Measurements from ENCODE around the gene ERC2. TPM values are rescaled to one million over a fixed set of nuclear protein-coding genes. Genes with fewer than 3 reads are reported as not detected.
A peak's percentile ranks its signal among the peaks of the same experiment; 100 is the strongest.

The ERC2 gene
- total and polyA plus RNA-seq, 2 donors (not counting 1 experiment from before 2014, with no cell fraction given): 0.14 to 0.17 TPM

DNA sequence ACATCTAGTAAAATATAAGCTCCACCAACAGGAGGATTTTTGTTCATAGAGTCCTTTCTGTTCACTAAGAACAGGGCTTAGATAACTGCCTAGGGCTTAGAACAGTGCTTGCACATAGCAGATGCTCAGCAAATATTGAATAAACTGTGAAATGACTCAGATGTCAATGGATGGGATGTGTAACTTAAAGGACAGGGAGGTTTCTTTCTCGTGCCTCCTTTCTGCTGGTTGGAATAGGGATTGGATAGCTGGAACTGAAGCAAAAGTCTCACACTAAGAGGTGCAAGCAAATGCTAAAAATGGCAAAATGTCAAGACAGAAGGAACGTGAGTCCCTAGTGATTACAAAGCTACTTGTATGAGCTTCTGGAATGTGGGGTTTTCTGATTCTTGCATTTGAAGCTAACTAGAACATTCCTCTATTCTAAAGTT is 588.4 kb downstream of the ERC2 start:
- Histone ChIP-seq H3K36me3 (ENCODE audit: control insufficient read depth, insufficient read depth, low read length) (no peaks in the 10 kb centered on the region), H3K4me2 (ENCODE audit: extremely low read depth, insufficient read depth, low read length) (peak overlapping the region; percentile 3), H4K20me1 (ENCODE audit: control insufficient read depth, extremely low read depth, insufficient read depth, low read length) (no peaks in the 10 kb centered on the region), H3K4me1 (ENCODE audit: control insufficient read depth, extremely low read depth, insufficient read depth, low read length) (peaks cover 5% of the 10 kb centered on the region), H3K9ac (ENCODE audit: insufficient read depth, low read length) (no peak overlapping the region), H3K4me3 (replicated peaks in 1 of 4; ENCODE audit: control extremely low read depth in 1 of 4, insufficient read depth in 1 of 4, low read depth in 3 of 4, low read length in 4 of 4) (no peak overlapping the region), H3K27me3 (ENCODE audit: control insufficient read depth, insufficient read depth, low read length) (no peaks in the 10 kb centered on the region), H3K9me3 (ENCODE audit: control insufficient read depth, insufficient read depth, low read depth, low read length) (no peaks in the 10 kb centered on the region), H2AFZ (ENCODE audit: low read length) (no peak overlapping the region), H3K27ac (ENCODE audit: insufficient read depth, low read length) (no peak overlapping the region), H3K79me2 (ENCODE audit: control insufficient read depth, insufficient read depth, low read length) (no peaks in the 10 kb centered on the region)
- peak; percentile 36 to 40 for DNase-seq (ENCODE audit: low read depth in 2 of 2)
- TF ChIP-seq EZH2 (IDR thresholded peaks at IDR 0.05; ENCODE audit: low read length, missing control alignments): no peak
- TF ChIP-seq, protein P1, sequence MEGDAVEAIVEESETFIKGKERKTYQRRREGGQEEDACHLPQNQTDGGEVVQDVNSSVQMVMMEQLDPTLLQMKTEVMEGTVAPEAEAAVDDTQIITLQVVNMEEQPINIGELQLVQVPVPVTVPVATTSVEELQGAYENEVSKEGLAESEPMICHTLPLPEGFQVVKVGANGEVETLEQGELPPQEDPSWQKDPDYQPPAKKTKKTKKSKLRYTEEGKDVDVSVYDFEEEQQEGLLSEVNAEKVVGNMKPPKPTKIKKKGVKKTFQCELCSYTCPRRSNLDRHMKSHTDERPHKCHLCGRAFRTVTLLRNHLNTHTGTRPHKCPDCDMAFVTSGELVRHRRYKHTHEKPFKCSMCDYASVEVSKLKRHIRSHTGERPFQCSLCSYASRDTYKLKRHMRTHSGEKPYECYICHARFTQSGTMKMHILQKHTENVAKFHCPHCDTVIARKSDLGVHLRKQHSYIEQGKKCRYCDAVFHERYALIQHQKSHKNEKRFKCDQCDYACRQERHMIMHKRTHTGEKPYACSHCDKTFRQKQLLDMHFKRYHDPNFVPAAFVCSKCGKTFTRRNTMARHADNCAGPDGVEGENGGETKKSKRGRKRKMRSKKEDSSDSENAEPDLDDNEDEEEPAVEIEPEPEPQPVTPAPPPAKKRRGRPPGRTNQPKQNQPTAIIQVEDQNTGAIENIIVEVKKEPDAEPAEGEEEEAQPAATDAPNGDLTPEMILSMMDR (conservative IDR thresholded peaks at IDR 0.05 in 1 of 2, IDR thresholded peaks at IDR 0.05 in 1 of 2; ENCODE audit: low read depth in 1 of 2, low read length in 2 of 2): no peak

DNA sequence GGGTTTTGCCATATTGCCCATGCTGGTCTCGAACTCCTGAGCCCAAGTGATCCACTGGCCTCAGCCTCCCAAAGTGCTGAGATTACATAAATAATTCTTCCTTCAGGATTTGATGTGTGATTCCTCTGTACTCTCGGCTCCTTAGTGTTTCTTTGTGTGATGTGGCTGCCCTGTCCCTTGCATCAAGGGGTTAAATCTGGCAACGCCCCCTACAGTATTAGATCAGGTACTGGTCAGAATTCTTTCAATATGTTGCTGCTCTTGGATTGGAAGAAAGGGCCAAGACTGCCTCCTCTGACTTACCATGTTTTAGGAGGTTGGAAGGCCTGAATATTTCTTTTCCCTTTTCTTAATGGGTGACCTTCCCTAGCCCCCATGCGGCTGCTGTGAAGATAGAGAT is 590.6 kb downstream of the ERC2 start:
- H3K4me1 ChIP-seq (ENCODE audit: control insufficient read depth, extremely low read depth, insufficient read depth, low read length): peaks cover 5% of the 10 kb centered on the region
- no peaks in the 10 kb centered on the region for H3K9me3 ChIP-seq (ENCODE audit: control insufficient read depth, insufficient read depth, low read depth, low read length)
- TF ChIP-seq EZH2 (IDR thresholded peaks at IDR 0.05; ENCODE audit: low read length, missing control alignments): no peak
- TF ChIP-seq, protein P1 (conservative IDR thresholded peaks at IDR 0.05 in 1 of 2, IDR thresholded peaks at IDR 0.05 in 1 of 2; ENCODE audit: low read depth in 1 of 2, low read length in 2 of 2): peak in 1 of 2 donors; percentile 1
- no peak overlapping the region for H3K9ac ChIP-seq (ENCODE audit: insufficient read depth, low read length)
- no peaks in the 10 kb centered on the region for H3K79me2 ChIP-seq (ENCODE audit: control insufficient read depth, insufficient read depth, low read length)
- no peaks in the 10 kb centered on the region for H3K27me3 ChIP-seq (ENCODE audit: control insufficient read depth, insufficient read depth, low read length)
- no peaks in the 10 kb centered on the region for H3K36me3 ChIP-seq (ENCODE audit: control insufficient read depth, insufficient read depth, low read length)
- DNase-seq (ENCODE audit: low read depth in 2 of 2): no peak
- no peak overlapping the region for H2AFZ ChIP-seq (ENCODE audit: low read length)
- no peak overlapping the region for H3K4me3 ChIP-seq (replicated peaks in 1 of 4; ENCODE audit: control extremely low read depth in 1 of 4, insufficient read depth in 1 of 4, low read depth in 3 of 4, low read length in 4 of 4)
- H4K20me1 ChIP-seq (ENCODE audit: control insufficient read depth, extremely low read depth, insufficient read depth, low read length): no peaks in the 10 kb centered on the region
- no peak overlapping the region for H3K4me2 ChIP-seq (ENCODE audit: extremely low read depth, insufficient read depth, low read length)
- H3K27ac ChIP-seq (ENCODE audit: insufficient read depth, low read length): no peak overlapping the region

DNA sequence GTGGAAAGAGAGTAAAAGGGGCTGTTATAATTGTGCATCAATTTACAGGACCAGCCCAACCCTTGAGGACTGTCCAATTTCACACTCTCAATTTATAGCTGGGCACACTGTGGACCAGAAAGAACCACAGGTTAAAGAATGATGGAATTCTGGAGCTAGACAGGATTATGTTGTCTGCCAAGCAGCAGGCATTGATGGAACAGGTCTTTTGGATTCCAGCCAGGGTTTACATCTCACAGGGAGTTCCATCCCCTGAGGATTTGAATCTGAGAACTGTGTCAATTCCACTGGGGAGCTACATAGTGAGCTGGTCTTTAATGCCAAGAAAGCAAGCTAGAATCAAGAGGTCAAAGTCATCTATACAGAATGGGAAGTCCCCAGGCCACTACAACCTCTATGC is 591.7 kb downstream of the ERC2 start:
- no peaks in the 10 kb centered on the region for H3K36me3 ChIP-seq (ENCODE audit: control insufficient read depth, insufficient read depth, low read length)

More for the DNA sequence above, 591.7 kb downstream of the ERC2 start:
- Histone ChIP-seq H2AFZ (ENCODE audit: low read length) (no peak overlapping the region), H3K9me3 (ENCODE audit: control insufficient read depth, insufficient read depth, low read depth, low read length) (no peaks in the 10 kb centered on the region), H3K4me3 (replicated peaks in 1 of 4; ENCODE audit: control extremely low read depth in 1 of 4, insufficient read depth in 1 of 4, low read depth in 3 of 4, low read length in 4 of 4) (no peak overlapping the region), H3K4me1 (ENCODE audit: control insufficient read depth, extremely low read depth, insufficient read depth, low read length) (peaks cover 5% of the 10 kb centered on the region), H4K20me1 (ENCODE audit: control insufficient read depth, extremely low read depth, insufficient read depth, low read length) (no peaks in the 10 kb centered on the region), H3K79me2 (ENCODE audit: control insufficient read depth, insufficient read depth, low read length) (no peaks in the 10 kb centered on the region), H3K9ac (ENCODE audit: insufficient read depth, low read length) (no peak overlapping the region), H3K4me2 (ENCODE audit: extremely low read depth, insufficient read depth, low read length) (no peak overlapping the region), H3K27ac (ENCODE audit: insufficient read depth, low read length) (no peak overlapping the region), H3K27me3 (ENCODE audit: control insufficient read depth, insufficient read depth, low read length) (no peaks in the 10 kb centered on the region)
- TF ChIP-seq, protein P1 (conservative IDR thresholded peaks at IDR 0.05 in 1 of 2, IDR thresholded peaks at IDR 0.05 in 1 of 2; ENCODE audit: low read depth in 1 of 2, low read length in 2 of 2): no peak
- no peak for TF ChIP-seq EZH2 (IDR thresholded peaks at IDR 0.05; ENCODE audit: low read length, missing control alignments)
- no peak for DNase-seq (ENCODE audit: low read depth in 2 of 2)

Measured in fibroblast of lung (primary cell).